KMS-11 (cell line): ENCODE data around the gene DSG2.

ENCODE experiments used
- H2AFZ ChIP-seq: fragments of 200-600 bp; sonication (generic); 2 replicates; pipeline ENCODE4 v1.6.1; 2016; ENCODE audit warnings: antibody characterized with exemption, mixed run types, low read depth
- H3K27ac ChIP-seq: fragments of 200-600 bp; sonication (generic); 2 replicates; pipeline ENCODE4 v1.6.1; 2016; ENCODE audit warnings: mild to moderate bottlenecking, mixed run types
- H3K27me3 ChIP-seq: fragments of 200-600 bp; sonication (generic); 2 replicates; pipeline ENCODE4 v1.6.1; 2017; ENCODE audit warnings: mild to moderate bottlenecking, low read depth, mixed run types, moderate library complexity; ENCODE audit not compliant: insufficient read depth
- H3K36me3 ChIP-seq: fragments of 200-600 bp; sonication (generic); 2 replicates; pipeline ENCODE4 v1.6.1; 2017; ENCODE audit warnings: mild to moderate bottlenecking, mixed run types; ENCODE audit not compliant: insufficient read depth
- H3K4me1 ChIP-seq: fragments of 200-600 bp; sonication (generic); 2 replicates; pipeline ENCODE4 v1.6.1; 2016; ENCODE audit warnings: mild to moderate bottlenecking, low read depth, mixed run types; ENCODE audit not compliant: poor library complexity, severe bottlenecking
- H3K4me2 ChIP-seq: fragments of 200-600 bp; sonication (generic); 2 replicates; pipeline ENCODE4 v1.7.0; 2016; ENCODE audit warnings: mild to moderate bottlenecking, mixed run types
- H3K4me3 ChIP-seq: fragments of 200-600 bp; sonication (generic); IDR thresholded peaks from 2 replicates; pipeline ENCODE4 v1.6.1; 2017; ENCODE audit warnings: low read depth, low read length, mixed read lengths; ENCODE audit not compliant: insufficient read depth
- H3K79me2 ChIP-seq: fragments of 200-600 bp; sonication (generic); 2 replicates; pipeline ENCODE4 v1.6.1; 2016; ENCODE audit warnings: low read depth, mixed run types; ENCODE audit not compliant: insufficient read depth
- H3K9ac ChIP-seq: fragments of 200-600 bp; sonication (generic); 2 replicates; pipeline ENCODE4 v1.6.1; 2016; ENCODE audit warnings: mild to moderate bottlenecking, mixed run types
- H4K20me1 ChIP-seq: fragments of 200-600 bp; sonication (generic); 2 replicates; pipeline ENCODE4 v1.6.1; 2016; ENCODE audit warnings: mild to moderate bottlenecking, mixed run types; ENCODE audit not compliant: insufficient read depth
- TF ChIP-seq, protein P1 (sequence below): fragments of 200-600 bp; sonication (generic); conservative IDR thresholded peaks from 2 replicates; pipeline ENCODE4 v1.6.1; 2017; ENCODE audit warnings: low read depth, mild to moderate bottlenecking, antibody characterized with exemption, low read length, moderate library complexity, mixed read lengths

Gene DSG2

DNA sequence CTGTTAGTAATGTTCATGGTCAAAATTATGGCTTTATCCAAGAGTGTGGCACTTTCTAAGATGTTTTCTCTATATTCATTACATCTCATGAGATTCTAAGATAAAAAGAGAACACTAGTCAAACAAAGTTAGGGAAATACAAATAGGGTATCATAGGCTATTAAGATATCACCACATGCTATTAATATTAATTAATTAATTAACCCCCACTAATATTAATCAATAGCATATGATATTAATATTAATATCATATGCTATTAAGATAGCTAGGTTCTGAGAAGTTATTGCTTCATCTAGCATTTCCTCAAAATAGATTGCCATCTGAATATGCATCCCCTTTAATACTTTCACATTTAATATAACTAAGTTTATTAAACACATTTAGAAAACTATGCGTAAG, 28.3 kb upstream of the DSG2 start:
- Histone ChIP-seq H3K27me3 (no peaks in the 10 kb centered on the region), H3K4me2 (no peak overlapping the region), H3K27ac (no peak overlapping the region), H3K9ac (no peak overlapping the region), H3K4me3 (no peak overlapping the region), H4K20me1 (no peaks in the 10 kb centered on the region), H3K36me3 (no peaks in the 10 kb centered on the region), H3K4me1 (no peaks in the 10 kb centered on the region), H2AFZ (no peak overlapping the region), H3K79me2 (no peaks in the 10 kb centered on the region)
- TF ChIP-seq, protein P1, sequence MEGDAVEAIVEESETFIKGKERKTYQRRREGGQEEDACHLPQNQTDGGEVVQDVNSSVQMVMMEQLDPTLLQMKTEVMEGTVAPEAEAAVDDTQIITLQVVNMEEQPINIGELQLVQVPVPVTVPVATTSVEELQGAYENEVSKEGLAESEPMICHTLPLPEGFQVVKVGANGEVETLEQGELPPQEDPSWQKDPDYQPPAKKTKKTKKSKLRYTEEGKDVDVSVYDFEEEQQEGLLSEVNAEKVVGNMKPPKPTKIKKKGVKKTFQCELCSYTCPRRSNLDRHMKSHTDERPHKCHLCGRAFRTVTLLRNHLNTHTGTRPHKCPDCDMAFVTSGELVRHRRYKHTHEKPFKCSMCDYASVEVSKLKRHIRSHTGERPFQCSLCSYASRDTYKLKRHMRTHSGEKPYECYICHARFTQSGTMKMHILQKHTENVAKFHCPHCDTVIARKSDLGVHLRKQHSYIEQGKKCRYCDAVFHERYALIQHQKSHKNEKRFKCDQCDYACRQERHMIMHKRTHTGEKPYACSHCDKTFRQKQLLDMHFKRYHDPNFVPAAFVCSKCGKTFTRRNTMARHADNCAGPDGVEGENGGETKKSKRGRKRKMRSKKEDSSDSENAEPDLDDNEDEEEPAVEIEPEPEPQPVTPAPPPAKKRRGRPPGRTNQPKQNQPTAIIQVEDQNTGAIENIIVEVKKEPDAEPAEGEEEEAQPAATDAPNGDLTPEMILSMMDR = no peak

- no peaks in the 10 kb centered on the region for H4K20me1 ChIP-seq
Observed at GRCh38 chr18:31478688-31479087, 19.3 kb upstream of the DSG2 start.

GRCh38 chr18:31482051-31482450, 15.9 kb upstream of the DSG2 start:
- H4K20me1 ChIP-seq = no peaks in the 10 kb centered on the region
- no peak overlapping the region for H3K4me2 ChIP-seq
- no peaks in the 10 kb centered on the region for H3K27me3 ChIP-seq
- no peak overlapping the region for H3K27ac ChIP-seq
- H3K4me1 ChIP-seq = no peaks in the 10 kb centered on the region
- no peaks in the 10 kb centered on the region for H3K36me3 ChIP-seq
- no peak overlapping the region for H3K9ac ChIP-seq
- TF ChIP-seq, protein P1 = no peak
- H3K4me3 ChIP-seq = no peak overlapping the region
- H3K79me2 ChIP-seq = no peaks in the 10 kb centered on the region
- H2AFZ ChIP-seq = no peak overlapping the region

More at GRCh38 chr18:31478688-31479087, 19.3 kb upstream of the DSG2 start:
- H3K4me3 ChIP-seq = no peak overlapping the region
- no peak overlapping the region for H3K4me2 ChIP-seq
- H3K27ac ChIP-seq = no peak overlapping the region
- H3K27me3 ChIP-seq = no peaks in the 10 kb centered on the region
- TF ChIP-seq, protein P1 = no peak
- no peaks in the 10 kb centered on the region for H3K36me3 ChIP-seq
- H2AFZ ChIP-seq = no peak overlapping the region
- H3K9ac ChIP-seq = no peak overlapping the region
- H3K79me2 ChIP-seq = no peaks in the 10 kb centered on the region
- no peaks in the 10 kb centered on the region for H3K4me1 ChIP-seq

DNA sequence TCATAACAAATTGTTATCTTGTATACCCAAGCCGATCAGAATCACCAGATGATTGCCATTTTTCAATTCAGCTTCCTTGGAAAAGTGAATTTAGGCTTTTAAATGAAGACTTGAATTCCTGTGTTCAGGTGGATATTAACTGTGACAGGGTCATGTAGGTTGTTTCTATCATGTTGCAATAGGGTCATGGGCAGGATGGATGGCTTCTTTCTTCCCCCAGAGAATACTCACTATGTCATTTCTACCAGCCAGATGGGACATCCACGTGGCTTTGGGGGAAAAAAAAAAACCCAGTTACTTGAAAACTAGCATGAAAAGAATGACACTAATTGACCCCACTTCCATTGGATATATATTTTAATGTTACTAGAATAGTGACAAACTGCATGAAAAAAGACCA, 14.6 kb upstream of the DSG2 start:
- Histone ChIP-seq H4K20me1 (no peaks in the 10 kb centered on the region), H3K9ac (no peak overlapping the region), H3K27ac (no peak overlapping the region), H3K4me1 (no peaks in the 10 kb centered on the region), H3K27me3 (no peaks in the 10 kb centered on the region), H3K36me3 (no peaks in the 10 kb centered on the region), H3K4me2 (no peak overlapping the region), H2AFZ (no peak overlapping the region), H3K4me3 (no peak overlapping the region), H3K79me2 (no peaks in the 10 kb centered on the region)
- TF ChIP-seq, protein P1 = no peak
